ENCODE data around the gene LCMT2. TPM values are rescaled to one million over a fixed set of nuclear protein-coding genes. Genes with fewer than 3 reads are reported as not detected.

The LCMT2 gene
- total RNA-seq, 6 experiments from 2014 or later: 5.7 to 8.8 (median 6.5) TPM

- Mint-ChIP-seq H3K9me3 (peaks cover 1% of the 10 kb centered on the region), H3K27me3 (ENCODE audit: insufficient read depth) (peaks cover 55% of the 10 kb centered on the region), H3K27ac (no peak overlapping the region), H3K36me3 (ENCODE audit: low read depth) (no peaks in the 10 kb centered on the region), H3K4me3 (no peak overlapping the region), H3K4me1 (ENCODE audit: low read depth) (peaks cover 7% of the 10 kb centered on the region)
- TF ChIP-seq CTCF (IDR thresholded peaks at IDR 0.05): no peak
- DNase-seq: no peak
These were observed 53.0 kb downstream of the LCMT2 start for GRCh38 chr15:43277231-43277823.

- Mint-ChIP-seq H3K9me3 (peaks cover 7% of the 10 kb centered on the region), H3K27me3 (ENCODE audit: insufficient read depth) (peaks cover 61% of the 10 kb centered on the region), H3K27ac (no peak overlapping the region), H3K4me1 (ENCODE audit: low read depth) (peaks cover 7% of the 10 kb centered on the region), H3K36me3 (ENCODE audit: low read depth) (no peaks in the 10 kb centered on the region), H3K4me3 (no peak overlapping the region)
- DNase-seq: no peak
- no peak for TF ChIP-seq CTCF (IDR thresholded peaks at IDR 0.05)
These were observed 53.7 kb downstream of the LCMT2 start for GRCh38 chr15:43276563-43277200.

- DNase-seq: no peak
- Mint-ChIP-seq H3K9me3 (peaks cover 7% of the 10 kb centered on the region), H3K4me3 (no peak overlapping the region), H3K36me3 (ENCODE audit: low read depth) (no peaks in the 10 kb centered on the region), H3K27me3 (ENCODE audit: insufficient read depth) (peaks cover 65% of the 10 kb centered on the region), H3K4me1 (ENCODE audit: low read depth) (peaks cover 7% of the 10 kb centered on the region), H3K27ac (no peak overlapping the region)
- TF ChIP-seq CTCF (IDR thresholded peaks at IDR 0.05): no peak
These were observed 54.4 kb downstream of the LCMT2 start for GRCh38 chr15:43275740-43276562.

- Mint-ChIP-seq H3K4me1 (ENCODE audit: low read depth) (peaks cover 7% of the 10 kb centered on the region), H3K36me3 (ENCODE audit: low read depth) (no peaks in the 10 kb centered on the region), H3K4me3 (no peak overlapping the region), H3K27me3 (ENCODE audit: insufficient read depth) (peaks cover 68% of the 10 kb centered on the region), H3K9me3 (peaks cover 7% of the 10 kb centered on the region), H3K27ac (no peak overlapping the region)
- TF ChIP-seq CTCF (IDR thresholded peaks at IDR 0.05): no peak
- no peak for DNase-seq
These were observed 56.2 kb downstream of the LCMT2 start for GRCh38 chr15:43274136-43274535.

Other genes starting within 250 kb of the LCMT2 start
- gene UBR1, start 224.5 kb downstream of the LCMT2 start, total RNA-seq (2021; fragmentation: NEBNext Ultra II Directional; extraction: Animal tissue kit (Norgen Biotek cat#: 25700)): 10 to 100 TPM; 24.6 to 30.1 (median 26.8) TPM
- 10 to 100 TPM in 4 of 6 experiments, 1 to 10 TPM in 2; 8.2 to 12.1 (median 11.2) TPM for gene TMEM62, start 197.0 kb downstream of the LCMT2 start, total RNA-seq (2021; fragmentation: NEBNext Ultra II Directional; extraction: Animal tissue kit (Norgen Biotek cat#: 25700))
- gene CCNDBP1, start 145.2 kb downstream of the LCMT2 start, total RNA-seq (2021; fragmentation: NEBNext Ultra II Directional; extraction: Animal tissue kit (Norgen Biotek cat#: 25700)): 10 to 100 TPM; 50.9 to 60.7 (median 57.2) TPM
- gene EPB42, start 109.6 kb downstream of the LCMT2 start, total RNA-seq (2021; fragmentation: NEBNext Ultra II Directional; extraction: Animal tissue kit (Norgen Biotek cat#: 25700)): not detected
- not detected for gene TGM5, start 63.6 kb downstream of the LCMT2 start, total RNA-seq (2021; fragmentation: NEBNext Ultra II Directional; extraction: Animal tissue kit (Norgen Biotek cat#: 25700))
- not detected for gene TGM7, start 28.3 kb downstream of the LCMT2 start, total RNA-seq (2021; fragmentation: NEBNext Ultra II Directional; extraction: Animal tissue kit (Norgen Biotek cat#: 25700))
- gene ZSCAN29, start 40.5 kb upstream of the LCMT2 start, total RNA-seq (2021; fragmentation: NEBNext Ultra II Directional; extraction: Animal tissue kit (Norgen Biotek cat#: 25700)): 10 to 100 TPM; 12.7 to 16.7 (median 14.7) TPM
- gene TUBGCP4, start 40.5 kb upstream of the LCMT2 start, total RNA-seq (2021; fragmentation: NEBNext Ultra II Directional; extraction: Animal tissue kit (Norgen Biotek cat#: 25700)): 10 to 100 TPM; 16.1 to 22.2 (median 18.7) TPM
- gene TP53BP1, start 162.6 kb upstream of the LCMT2 start, total RNA-seq (2021; fragmentation: NEBNext Ultra II Directional; extraction: Animal tissue kit (Norgen Biotek cat#: 25700)): 10 to 100 TPM; 44.7 to 49.5 (median 46.4) TPM
- gene MAP1A, start 187.0 kb upstream of the LCMT2 start, total RNA-seq (2021; fragmentation: NEBNext Ultra II Directional; extraction: Animal tissue kit (Norgen Biotek cat#: 25700)): 100 to 1,000 TPM; 136 to 174 (median 169) TPM